SH-SY5Y (cell line): ENCODE measurements around the gene SLC28A1.

Experiments used
- GATA2 ChIP-seq: IDR thresholded peaks from 2 replicates; pipeline ENCODE4 v1.6.1; 2011; ENCODE audit warnings: mild to moderate bottlenecking, low read depth, low read length
- GATA3 ChIP-seq: IDR thresholded peaks from 2 replicates; pipeline ENCODE4 v1.6.1; 2011; ENCODE audit warnings: low read depth, mild to moderate bottlenecking, low read length, moderate library complexity

- no peak for TF ChIP-seq GATA2
- TF ChIP-seq GATA3: no peak
Measured at GRCh38 chr15:84836844-84837243, 47.6 kb upstream of the SLC28A1 start.
